ENCODE results near the gene MACROD2.

GRCh38 chr20:14698605-14699373, 703.5 kb downstream of the MACROD2 start:
- TF ChIP-seq CTCF (IDR thresholded peaks at IDR 0.05) (no peak), EZH2 (IDR thresholded peaks at IDR 0.05; ENCODE audit: borderline replicate concordance, insufficient read depth, low read depth, low read length, poor library complexity, severe bottlenecking) (no peak)
